Pulmonary artery endothelial cell (primary cell): ENCODE results near the gene DNAAF3. TPM values are rescaled to one million over a fixed set of nuclear protein-coding genes. Genes with fewer than 3 reads are reported as not detected.
"Not testable (repeated sequence)": the region's sequence is repeated elsewhere in the genome, so short reads cannot be mapped to it uniquely, and the experiment has no call there.

ENCODE experiments used
- DNase-seq: peaks from one replicate; pipeline ENCODE4 v3.0.0-alpha.2; 2011; ENCODE audit warnings: low read depth, low spot score
- total RNA-seq: library from RNA; depleted of rRNA; stranded (reverse); fragments of >200 nt; gene quantifications from 2 replicates; pipeline ENCODE4 v1.2.3, GENCODE V29; 2014

Gene DNAAF3
- total RNA-seq, 1 donor from 2014 or later, result 0.73 TPM

DNA sequence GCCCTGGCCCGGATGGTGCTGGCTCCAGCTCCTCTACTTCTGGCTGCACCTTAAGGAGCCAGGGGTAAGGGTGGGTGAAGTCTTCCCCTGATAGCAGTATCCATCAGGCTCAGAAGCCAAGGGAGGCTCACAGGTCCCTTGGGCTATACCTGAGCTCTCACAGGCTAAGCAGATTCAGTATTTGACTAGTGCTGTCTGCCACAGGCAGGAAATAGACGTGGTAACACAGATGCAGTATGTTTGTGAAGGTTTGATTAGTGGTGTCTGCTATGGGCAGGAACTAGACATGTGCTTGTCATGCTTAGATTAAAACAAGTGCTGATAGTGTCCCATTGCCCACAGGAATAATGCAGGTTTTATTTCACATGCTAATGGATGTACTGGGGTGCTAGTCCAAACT lies 9.7 kb upstream of the DNAAF3 start:
- no peak for DNase-seq

GRCh38 chr19:55175117-55175867 lies 8.9 kb upstream of the DNAAF3 start:
- no peak for DNase-seq

GRCh38 chr19:55174425-55175116 lies 8.2 kb upstream of the DNAAF3 start:
- no peak for DNase-seq

- DNase-seq, result no peak
These were observed 7.4 kb upstream of the DNAAF3 start for GRCh38 chr19:55173714-55174409.

GRCh38 chr19:55173186-55173713 lies 6.8 kb upstream of the DNAAF3 start:
- no peak for DNase-seq

DNA sequence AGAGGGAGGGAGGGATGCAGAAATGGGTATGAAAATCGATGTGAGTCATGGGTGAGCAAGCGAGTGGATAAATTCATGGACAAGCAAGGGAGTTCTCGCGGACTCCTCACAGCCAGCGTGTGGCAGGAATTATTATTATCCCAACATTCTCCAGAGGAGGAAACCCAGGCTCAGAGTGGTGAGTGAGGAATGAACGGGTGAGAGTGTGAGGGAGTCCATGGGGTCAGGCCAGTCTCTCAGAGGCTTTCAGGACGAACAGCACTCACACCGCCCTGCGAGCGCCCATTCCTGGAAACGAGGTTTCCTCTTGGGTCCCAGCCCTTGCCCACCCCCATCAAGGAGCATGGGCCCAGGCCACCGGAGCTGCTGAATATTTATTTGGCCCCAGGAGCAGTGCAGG lies 6.3 kb upstream of the DNAAF3 start:
- no peak for DNase-seq

GRCh38 chr19:55172318-55172717 lies 5.9 kb upstream of the DNAAF3 start:
- DNase-seq, result not testable (repeated sequence)

GRCh38 chr19:55171440-55171839 lies 5.0 kb upstream of the DNAAF3 start:
- no peak for DNase-seq

DNA sequence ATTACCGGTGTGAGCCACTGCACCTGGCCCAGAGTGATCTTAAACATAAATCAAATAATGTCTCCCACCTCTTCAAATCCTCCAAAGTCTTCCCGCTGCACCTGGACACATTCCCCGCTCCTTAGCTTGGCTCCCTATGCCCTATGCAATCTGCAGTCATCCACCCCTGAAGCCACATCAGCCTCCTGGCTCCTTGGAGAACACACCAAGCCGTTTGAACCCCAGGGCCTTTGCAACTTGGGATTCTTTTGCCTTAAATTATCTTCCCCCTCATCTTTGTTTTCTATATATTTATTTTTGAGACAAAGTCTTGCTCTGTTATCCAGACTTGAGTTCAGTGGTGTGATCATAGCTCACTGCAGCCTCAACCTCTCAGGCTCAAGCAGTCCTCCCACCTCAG lies 2.7 kb upstream of the DNAAF3 start:
- no peak for DNase-seq

GRCh38 chr19:55165952-55166529 lies 372 bp downstream of the DNAAF3 start:
- peak; percentile 29 for DNase-seq

DNA sequence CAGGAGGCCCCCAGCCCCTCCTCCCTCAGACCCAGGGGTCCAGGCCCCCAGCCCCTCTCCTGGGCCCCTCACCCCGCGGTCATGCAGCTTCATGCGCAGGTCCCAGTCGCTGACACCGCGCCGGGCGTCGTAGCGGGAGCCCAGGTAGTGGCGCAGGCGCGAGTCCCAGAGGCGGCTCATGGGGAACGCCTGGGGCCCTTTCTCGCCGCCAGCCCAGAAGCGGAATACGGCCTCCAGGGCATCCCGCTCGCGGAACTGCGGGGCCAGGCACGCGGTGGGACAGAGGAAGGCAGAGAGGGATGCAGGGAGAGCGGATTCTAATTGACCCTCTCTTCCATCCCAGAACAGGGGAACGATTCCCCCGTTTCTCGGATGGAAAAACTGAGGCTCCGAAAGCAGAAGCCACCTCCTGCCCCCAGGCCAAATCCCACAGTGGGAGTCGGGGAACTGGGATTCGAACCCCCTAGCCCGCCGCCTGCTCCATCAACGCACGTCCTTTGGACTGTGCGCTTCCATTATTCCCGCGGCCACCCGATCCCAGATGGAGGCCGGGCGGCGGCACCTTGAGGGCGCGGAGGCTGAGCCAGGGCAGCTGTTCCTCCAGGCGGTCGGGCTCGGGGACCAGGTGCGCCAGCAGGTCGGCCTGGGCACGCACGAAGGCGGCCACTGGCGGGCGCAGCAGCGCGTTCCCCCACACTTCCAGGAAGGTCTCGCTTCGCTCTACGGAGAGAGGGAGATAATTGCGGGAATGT lies 4.7 kb downstream of the DNAAF3 start:
- DNase-seq, result no peak

GRCh38 chr19:55160986-55161365 lies 5.4 kb downstream of the DNAAF3 start:
- DNase-seq, result no peak

- DNase-seq, result peak; percentile 44
These were observed 6.1 kb downstream of the DNAAF3 start for GRCh38 chr19:55160128-55160985.

- DNase-seq, result no peak
These were observed 7.3 kb downstream of the DNAAF3 start for GRCh38 chr19:55158848-55159749.

DNA sequence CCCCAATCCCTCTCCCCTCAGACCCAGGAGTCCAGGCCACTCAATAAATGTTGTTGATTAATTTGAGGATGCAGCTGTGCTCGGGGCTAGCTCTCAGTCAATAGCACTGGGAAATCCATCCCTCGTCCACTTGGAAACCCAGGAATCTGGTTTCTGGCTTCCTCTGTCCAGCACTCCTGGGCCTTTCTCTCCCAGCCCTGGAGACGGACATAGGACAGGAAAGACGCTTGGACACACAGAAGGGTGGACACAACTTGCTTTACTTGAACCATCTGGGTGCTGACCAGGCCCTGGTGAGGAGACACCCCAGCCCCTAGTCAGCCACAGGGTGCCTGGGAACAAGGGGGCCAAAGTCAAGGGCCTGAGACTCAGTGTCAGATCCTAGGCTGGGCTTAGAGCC lies 8.0 kb downstream of the DNAAF3 start:
- no peak for DNase-seq

- no peak for DNase-seq
These were observed 9.1 kb downstream of the DNAAF3 start, which contains the start of gene TNNI3 for GRCh38 chr19:55157064-55157908. Gene TNNI3 (minus strand): TSS chr19:55157732. CDS start chr19:55157589, 143 bp downstream.

DNA sequence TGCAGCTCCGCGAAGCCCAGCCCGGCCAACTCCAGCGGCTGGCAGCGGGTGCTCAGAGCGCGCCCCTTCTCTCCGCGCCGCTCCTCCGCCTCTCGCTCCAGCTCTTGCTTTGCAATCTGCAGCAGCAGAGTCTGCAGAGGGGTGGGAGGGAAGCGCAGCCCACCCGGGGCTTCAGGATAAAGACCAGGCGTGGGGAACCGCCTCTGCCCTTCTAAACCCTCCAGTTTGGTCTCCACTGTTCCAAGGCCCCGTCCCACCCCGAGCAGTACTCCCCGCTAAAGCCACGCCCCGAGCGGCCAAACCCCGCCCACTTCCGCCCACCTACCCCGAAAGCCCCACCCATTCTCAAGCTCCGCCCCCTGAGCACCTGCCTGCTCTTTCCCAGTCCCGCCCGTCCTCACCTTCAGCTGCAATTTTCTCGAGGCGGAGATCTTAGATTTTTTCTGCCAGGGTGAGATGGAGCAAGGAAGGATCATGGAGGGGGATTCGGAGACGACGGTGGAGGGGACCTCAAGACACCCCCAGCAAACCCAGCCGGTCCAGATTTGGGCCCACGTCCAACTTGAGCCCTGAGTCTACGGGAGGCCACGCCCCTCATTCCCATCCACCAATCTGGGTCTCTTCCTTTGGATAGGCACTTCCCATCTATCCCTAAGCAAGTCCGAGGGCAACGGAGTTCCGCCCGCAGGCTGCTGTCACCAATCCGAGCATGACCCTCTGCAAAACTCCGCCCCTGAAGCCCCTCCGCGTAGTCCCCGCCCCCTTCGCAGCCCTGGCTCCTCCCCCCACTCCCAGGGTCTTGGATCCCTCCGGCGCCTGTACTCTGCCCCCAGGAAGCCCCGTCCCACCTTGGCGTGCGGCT lies 10.0 kb downstream of the DNAAF3 start:
- no peak for DNase-seq
